Vagina (tissue), 2 donors: ENCODE data around the gene STAT2.
"Not testable (repeated sequence)": the region's sequence is repeated elsewhere in the genome, so short reads cannot be mapped to it uniquely, and the experiment has no call there.

Source experiments
- POLR2A ChIP-seq, 2 donors: fragments of 450-650 bp; IDR thresholded peaks; one replicate each; pipeline ENCODE4 v1.6.1; 2017; ENCODE audit warnings: antibody characterized with exemption in 2 of 2, mild to moderate bottlenecking in 2 of 2, moderate library complexity in 2 of 2
- POLR2AphosphoS5 ChIP-seq, 2 donors: sonication (generic); formaldehyde crosslinking; IDR thresholded peaks; one replicate each; pipeline ENCODE4 v1.9.0; 2017; ENCODE audit warnings: antibody characterized with exemption in 2 of 2, mild to moderate bottlenecking in 2 of 2, low read depth in 1 of 2; ENCODE audit not compliant: insufficient read depth in 1 of 2
- TF ChIP-seq, protein P1 (sequence below), 3 experiments: fragments of 450-650 bp in 2 of 3; fragments of 200-600 bp in 1 of 3; sonication (generic) in 1 of 3; IDR thresholded peaks; one replicate each; pipeline ENCODE4 v1.5.1; 2017 to 2019; ENCODE audit warnings: antibody characterized with exemption in 3 of 3, mild to moderate bottlenecking in 2 of 3, moderate library complexity in 2 of 3

GRCh38 chr12:56347255-56347654 lies 12.7 kb downstream of the STAT2 start:
- TF ChIP-seq POLR2AphosphoS5 (IDR thresholded peaks at IDR 0.05; ENCODE audit: insufficient read depth in 1 of 2, low read depth in 1 of 2); POLR2A (IDR thresholded peaks at IDR 0.05): not testable (repeated sequence)
- TF ChIP-seq, protein P1, sequence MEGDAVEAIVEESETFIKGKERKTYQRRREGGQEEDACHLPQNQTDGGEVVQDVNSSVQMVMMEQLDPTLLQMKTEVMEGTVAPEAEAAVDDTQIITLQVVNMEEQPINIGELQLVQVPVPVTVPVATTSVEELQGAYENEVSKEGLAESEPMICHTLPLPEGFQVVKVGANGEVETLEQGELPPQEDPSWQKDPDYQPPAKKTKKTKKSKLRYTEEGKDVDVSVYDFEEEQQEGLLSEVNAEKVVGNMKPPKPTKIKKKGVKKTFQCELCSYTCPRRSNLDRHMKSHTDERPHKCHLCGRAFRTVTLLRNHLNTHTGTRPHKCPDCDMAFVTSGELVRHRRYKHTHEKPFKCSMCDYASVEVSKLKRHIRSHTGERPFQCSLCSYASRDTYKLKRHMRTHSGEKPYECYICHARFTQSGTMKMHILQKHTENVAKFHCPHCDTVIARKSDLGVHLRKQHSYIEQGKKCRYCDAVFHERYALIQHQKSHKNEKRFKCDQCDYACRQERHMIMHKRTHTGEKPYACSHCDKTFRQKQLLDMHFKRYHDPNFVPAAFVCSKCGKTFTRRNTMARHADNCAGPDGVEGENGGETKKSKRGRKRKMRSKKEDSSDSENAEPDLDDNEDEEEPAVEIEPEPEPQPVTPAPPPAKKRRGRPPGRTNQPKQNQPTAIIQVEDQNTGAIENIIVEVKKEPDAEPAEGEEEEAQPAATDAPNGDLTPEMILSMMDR (IDR thresholded peaks at IDR 0.05) = not testable (repeated sequence)
